ENCODE measurements around the gene CKAP2L.
A peak's percentile ranks its signal among the peaks of the same experiment; 100 is the strongest.
"Not testable (repeated sequence)": the region's sequence is repeated elsewhere in the genome, so short reads cannot be mapped to it uniquely, and the experiment has no call there.

The CKAP2L gene

DNA sequence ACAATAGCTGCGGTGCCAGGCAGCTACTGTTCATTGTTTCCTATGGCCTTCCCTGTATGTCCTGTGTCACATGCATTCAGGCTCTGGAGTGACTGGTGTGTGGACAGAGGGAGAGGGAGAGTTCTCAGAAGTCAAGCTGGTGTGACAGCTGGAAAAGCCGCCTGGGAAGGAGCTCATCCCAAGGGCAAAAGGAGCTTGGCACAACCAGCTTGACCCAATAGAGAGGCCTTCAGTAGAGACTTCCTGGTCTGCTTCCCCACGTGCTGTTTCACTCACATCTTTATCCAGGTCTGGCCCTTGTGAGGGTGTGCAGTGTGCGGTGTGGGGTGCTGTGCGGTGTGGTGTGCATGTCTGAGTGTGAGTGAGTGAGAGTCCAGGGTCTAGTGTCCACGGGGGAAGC is 54.7 kb downstream of the CKAP2L start:
- DNase-seq (ENCODE audit: low read depth) = no peak

DNA sequence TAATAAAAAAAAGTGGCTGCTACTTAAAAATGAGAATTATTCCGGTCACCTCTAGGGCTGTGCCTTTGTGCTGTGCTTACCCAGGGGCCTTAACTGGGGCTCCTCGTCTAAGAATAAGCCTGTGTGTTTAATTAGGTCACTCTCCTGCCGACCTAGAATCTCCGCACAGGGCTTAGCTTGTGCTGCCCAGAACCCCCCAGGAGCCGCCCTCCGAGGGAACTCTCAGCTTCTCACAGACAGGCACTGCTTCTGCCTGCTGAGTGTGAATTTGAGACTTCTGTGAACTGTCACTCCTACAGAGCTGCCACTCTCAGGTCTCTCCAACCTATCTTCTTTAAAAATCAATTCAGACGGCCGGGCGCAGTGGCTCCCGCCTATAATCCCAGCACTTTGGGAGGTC is 55.4 kb downstream of the CKAP2L start:
- no peak for DNase-seq (ENCODE audit: low read depth)

DNA sequence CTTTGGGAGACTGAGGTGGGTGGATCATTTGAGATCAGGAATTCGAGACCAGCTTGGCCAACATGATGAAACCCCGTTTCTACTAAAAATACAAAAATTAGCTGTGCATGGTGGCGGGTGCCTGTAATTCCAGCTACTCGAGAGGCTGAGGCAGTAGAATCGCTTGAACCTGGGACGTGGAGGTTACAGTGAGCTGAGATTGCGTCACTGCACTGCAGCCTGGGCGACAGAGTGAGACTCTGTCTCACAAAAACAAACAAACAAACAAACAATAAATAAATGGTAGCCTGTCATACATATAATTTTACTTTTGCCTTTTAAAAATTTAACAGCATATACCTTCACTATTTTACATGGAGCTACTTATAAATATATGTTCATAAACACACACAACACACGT is 57.5 kb downstream of the CKAP2L start:
- DNase-seq (ENCODE audit: low read depth) = not testable (repeated sequence)

DNA sequence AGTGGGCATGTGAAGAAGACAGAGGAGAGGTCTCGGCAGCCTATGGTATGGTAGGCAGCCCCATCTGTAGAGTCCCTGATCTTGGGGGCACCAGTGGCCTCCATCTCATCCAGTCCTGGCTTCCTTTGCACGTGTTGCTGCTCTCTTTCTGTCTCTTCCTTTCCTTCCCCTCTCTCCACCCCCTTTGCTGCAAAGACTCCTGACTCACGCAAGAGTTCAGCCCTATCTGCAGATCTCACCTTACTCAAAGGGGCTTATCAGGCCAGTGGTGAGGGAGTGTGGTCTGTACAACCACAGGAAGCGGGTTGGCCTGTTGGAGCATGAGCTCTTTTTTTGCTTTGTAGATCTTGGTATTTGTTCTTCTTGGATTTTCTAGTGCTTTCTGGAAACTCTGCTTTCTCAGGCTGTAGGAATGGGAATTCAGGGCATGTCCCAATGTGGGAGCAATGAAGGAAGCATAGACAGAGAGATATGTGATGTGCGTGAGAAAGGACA is 58.2 kb downstream of the CKAP2L start:
- peak; percentile 20 for DNase-seq (ENCODE audit: low read depth)

DNA sequence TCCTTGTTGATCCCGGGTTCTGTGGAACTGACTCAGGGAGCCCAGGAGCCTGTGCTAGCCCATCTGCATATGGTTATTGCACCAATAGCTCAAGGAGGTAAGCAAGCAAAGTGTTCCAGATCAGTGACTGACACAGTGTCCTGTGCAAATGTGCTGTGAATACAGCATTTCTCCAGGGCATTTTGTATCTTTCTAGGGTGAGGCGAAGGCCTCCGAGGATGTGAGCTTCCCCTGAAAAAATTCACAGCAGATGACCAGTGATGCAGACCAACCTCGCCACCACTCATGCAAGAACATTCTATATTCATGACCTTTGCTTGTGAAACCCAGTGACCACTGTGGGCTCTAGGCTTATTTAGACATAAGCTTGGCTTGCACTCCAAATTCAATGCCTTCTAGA is 58.8 kb downstream of the CKAP2L start:
- no peak for DNase-seq (ENCODE audit: low read depth)

DNA sequence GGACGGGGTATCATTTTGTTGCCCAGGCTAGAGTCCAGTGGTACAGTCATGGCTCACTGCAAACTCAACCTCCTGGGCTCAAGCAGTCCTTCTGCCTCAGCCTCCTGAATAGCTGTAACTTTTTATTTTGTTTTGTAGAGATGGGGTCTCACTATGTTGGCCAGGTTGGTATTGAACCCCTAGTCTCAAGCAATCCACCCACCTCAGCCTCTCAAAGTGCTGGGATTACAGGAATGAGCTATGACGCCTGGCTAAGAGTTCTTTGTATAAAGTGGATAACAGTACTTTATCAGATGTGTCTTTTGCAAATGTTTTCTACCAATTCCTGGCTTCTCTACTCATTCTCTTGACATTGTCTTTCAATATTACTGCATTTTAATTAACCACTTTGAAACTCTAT is 60.7 kb downstream of the CKAP2L start:
- no peak for DNase-seq (ENCODE audit: low read depth)

DNA sequence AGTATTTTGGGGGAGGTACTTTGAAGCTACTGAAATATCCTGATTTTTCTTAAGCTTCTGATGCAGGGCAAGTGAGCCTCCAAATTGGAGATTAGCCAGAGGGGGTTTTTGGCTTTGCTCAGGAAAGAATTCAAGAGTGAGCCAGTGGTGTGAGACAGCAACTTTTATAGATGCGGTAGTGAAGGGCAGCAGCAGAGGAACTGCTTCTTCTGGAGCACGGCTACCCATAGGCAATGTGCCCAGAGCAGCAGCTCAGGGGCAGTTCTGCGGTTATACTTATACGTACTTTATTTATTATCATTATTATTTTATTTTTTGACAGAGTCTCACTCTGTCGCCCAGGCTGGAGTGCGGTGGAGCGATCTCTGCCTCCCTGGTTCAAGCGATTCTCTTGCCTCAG is 63.4 kb downstream of the CKAP2L start:
- no peak for DNase-seq (ENCODE audit: low read depth)

DNA sequence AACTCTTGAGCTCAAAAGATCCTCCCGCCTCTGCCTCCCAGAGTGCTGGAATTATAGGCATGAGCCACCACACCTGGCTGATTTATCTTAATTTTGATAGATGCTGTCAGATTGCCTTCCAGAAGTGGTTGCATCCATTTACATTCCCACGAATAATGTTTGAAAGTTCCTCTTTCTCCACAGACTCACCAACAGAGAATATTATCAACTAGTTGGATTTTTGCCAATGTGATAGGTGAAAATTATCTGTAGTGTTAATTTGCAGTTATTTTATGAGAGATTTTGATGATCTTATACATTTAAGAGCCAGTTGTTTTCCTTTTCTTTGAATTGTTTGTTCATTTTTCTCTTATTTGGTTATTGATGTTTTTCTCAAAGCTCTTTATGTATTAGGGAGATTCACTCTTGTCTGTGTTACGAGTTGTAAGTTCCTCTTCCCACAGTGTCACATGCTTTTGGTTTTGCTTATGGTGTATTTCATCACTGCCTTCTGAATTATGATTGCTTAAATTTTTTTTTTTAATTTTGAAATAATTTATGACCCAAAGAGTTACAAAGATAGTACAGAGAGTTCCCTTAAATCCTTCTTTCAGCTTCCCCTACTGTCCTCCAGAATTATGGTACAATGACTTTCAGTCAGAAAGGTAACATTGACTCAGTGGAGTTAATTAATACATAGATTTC is 64.3 kb downstream of the CKAP2L start:
- no peak for DNase-seq (ENCODE audit: low read depth)

DNA sequence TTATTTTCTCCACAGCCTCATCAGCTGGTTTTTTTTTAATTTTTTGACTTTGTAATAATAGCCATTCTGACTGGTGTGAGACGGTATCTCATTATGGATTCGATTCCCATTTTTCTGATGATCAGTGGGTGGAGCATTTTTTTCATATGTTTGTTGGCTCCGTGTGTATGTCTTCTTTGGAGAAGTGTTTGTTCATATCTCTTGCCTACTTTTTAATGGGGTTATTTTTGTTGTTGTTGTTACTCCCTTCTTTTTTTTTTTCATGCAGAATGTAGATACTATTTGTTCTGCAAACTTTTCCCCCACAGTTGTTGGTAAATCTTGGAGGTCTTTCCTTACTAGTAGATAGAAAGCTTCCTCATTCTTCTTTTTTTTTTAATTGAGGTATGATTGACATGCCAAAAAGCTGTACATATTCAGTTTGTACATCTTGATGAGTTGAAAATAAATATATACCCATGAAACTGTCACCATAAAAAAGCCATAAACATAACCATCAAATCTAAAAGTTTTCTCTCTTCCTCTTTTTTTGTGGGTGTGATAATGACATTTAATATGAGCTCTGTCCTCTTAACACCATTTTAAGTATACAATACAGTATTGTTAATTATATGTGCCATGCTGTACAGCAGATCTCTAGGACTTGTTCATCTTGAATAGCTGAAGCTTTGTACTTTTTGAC is 65.4 kb downstream of the CKAP2L start:
- DNase-seq (ENCODE audit: low read depth) = no peak

DNA sequence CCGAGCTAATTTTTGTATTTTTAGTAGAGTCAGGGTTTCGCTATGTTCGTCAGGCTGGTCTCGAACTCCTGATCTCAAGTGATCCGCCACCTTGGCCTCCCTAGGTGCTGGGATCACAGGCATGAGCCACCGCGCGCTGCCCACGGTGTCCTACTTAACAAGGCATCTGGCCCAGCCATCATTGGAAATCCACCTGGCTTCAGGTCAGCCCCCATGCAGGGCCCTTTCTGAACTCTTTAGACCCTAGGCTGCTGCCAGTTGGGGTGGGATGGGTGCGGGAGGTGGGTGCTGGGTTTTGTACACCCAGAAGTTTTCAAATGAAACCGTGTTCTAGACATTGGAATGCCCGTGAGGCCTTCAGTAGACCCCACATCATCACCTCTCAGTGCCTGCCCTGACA is 70.2 kb downstream of the CKAP2L start:
- no peak for DNase-seq (ENCODE audit: low read depth)

DNA sequence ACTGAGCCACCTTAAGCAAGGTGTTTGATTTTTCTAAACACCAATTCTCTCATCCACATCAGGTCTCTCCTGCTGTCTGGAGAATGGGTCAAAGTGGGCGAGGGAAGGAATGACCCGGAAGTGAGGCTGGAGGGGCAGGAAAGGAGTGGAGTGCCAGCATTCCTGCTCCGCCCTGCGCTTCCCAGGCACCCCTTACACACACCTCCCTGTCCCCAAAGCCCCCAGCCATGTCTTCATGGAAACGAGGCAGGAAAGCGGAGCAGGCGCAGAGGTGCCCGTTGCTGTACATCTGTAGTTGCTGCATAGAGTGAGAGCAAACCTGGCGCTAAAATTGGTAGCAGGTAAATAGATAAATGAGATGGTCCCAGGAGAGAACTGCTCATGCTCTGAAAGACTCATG is 70.8 kb downstream of the CKAP2L start:
- no peak for DNase-seq (ENCODE audit: low read depth)

DNA sequence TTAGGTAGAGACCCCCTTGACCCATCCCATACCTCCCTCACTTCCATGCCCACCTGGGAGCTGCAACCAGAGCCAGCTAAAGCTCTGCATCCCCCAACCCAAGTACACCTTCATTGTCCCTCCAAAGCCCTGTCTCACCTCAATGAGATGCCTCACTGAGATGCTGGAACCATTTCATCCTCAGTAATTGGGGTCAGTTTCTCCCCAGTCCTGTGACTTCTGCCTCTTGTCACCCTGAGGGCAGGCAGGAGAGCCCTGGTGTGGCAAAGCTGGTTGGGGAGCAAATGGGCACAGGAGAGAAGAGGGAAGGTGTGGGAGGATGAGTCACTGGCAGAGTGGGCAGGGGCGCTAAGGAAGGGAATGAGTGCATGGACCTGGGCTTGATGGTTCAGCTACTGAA is 71.5 kb downstream of the CKAP2L start:
- DNase-seq (ENCODE audit: low read depth) = no peak

DNA sequence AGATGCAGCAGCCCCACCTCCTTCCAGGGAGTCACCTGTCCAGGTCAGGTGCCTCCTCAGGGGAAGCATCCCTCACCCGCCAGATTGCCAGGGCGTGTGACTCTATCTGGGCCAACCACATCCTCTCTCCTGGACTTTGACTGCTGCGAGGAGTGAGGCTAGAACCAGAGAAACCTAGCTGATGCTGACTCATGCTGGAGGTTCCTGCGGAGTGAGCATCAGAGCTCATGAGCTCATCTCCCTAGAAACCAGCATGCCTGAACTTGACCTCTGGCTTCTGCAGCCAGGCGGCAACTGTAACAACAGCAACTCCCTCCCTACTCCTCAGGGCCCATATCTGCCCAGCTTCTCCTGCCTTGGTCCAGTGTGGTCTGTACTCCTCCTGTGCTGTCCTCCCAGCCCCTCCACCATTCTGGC is 71.9 kb downstream of the CKAP2L start:
- DNase-seq (ENCODE audit: low read depth) = peak; percentile 28

DNA sequence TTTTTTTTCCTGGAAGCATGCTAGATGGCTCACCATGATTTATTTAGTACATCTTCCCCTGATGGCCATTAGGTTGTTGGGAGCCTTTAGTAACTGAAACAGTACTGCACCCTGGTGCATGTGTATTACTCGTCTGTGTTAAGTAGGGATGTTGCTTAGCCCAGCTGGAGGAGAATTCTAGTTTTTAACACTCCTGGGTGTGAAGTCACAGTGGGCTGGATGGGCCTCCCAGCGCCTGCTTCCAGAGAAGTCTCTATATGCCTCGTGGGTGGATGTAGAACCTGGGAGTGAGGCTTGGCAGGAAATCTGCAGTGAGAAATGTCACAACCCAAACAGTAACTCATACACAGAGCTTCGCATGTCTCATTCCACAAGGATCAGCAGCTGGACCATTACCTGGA is 72.5 kb downstream of the CKAP2L start:
- DNase-seq (ENCODE audit: low read depth) = no peak

DNA sequence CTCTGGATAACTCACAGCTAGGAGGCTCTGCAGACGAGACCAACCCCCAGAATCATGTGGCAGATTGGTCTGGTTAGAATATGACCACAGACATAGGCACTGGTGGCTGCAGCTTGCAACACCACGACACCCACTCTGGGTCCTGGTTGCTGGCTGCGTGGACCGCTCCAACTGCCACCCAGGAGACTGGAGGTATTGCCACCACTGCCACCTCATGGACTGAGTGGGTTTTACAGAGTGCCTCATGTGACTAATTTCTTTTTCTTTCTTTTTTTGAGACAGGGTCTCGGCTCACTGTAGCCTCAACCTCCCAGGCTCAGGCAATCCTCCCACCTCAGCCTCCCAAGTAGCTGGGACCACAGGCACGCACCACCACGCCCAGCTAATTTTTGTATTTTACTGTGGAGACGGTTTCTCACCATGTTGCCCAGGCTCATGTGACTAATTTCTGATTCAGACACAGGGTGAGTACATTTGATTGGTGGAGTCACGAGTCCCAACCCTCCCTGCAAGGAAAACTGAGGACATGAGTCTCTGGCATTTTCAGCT is 73.5 kb downstream of the CKAP2L start:
- peak; percentile 30 for DNase-seq (ENCODE audit: low read depth)

DNA sequence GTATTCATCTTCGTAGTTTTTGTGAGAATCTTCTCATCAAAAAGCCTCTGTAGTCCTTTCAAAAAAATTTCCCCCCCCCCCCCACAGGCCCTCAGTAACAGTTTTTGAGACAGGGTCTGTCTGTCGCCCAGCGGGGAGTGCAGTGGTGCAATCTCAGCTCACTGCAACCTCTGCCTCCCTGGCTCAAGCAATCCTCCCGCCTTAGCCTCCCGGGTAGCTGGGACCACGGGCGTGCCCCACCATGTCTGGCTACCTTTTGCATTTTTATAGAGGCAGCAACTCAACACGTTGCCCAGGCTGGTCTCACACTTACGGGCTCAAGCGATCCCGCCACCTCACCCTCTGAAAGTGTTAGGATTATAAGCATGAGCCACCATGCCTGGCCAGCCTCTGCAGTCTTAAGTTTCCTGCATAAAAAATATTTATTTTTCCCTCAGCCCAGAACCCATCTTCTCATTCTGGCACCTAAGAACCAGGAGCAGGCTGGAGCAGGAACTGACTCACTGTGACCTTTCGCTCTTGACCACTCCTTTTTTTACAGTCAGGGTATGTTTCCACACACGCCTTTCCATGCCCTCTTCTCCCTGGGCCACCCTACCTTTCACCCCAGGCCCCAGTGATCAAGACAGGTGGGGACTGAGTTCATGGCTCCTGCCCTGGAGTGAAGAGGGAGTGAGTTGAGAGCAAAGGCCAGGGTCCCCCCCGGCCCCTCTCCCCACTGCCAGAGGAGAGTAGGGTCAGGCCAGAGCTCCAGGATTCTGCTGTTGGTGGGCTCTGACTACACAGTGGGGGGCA is 76.1 kb downstream of the CKAP2L start:
- DNase-seq (ENCODE audit: low read depth) = no peak

DNA sequence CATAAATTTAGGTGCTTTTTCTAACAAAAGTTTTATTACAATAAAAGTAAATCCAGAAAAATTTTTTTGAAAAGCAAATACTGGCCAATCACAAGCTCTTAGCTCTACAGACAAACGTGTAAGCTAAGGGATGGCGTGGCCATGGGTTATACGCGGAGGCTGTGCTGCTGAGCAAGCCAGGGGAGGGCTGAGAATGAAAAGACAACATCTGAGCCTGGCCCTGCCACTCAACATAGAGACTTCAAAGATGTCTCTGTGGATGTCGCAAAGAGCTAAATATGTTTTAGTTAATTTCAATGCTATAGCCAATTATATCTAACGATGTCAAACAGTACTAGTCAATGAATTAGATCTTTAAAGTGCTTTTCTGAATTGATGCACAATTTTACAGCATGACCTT is 76.9 kb downstream of the CKAP2L start:
- no peak for DNase-seq (ENCODE audit: low read depth)
